Astrocyte of the spinal cord (primary cell): ENCODE data around the gene SATB2.

Source experiments
- DNase-seq: peaks from one replicate; pipeline ENCODE4 v3.0.0; 2011; ENCODE audit warnings: low read depth, low spot score
- H3K4me3 ChIP-seq: 2 replicates; pipeline ENCODE4 v1.5.1; 2011; ENCODE audit warnings: low read depth, mild to moderate bottlenecking, low read length, moderate library complexity
- in situ Hi-C: cut with HindIII; loops from 2 replicates; pipeline ENCODE4 v1.10.0; 2017; ENCODE audit warnings: low sequenced_read_pairs
- TF ChIP-seq, protein P1 (sequence below): IDR thresholded peaks from 2 replicates; pipeline ENCODE4 v1.5.1; 2012; ENCODE audit warnings: low read depth, mild to moderate bottlenecking, low read length, inconsistent platforms

The SATB2 gene

GRCh38 chr2:199452260-199452990 is 5.3 kb downstream of the SATB2 start:
- no peak for DNase-seq

GRCh38 chr2:199449956-199450355 is 7.8 kb downstream of the SATB2 start:
- DNase-seq = no peak
- no peak overlapping the region for H3K4me3 ChIP-seq
- TF ChIP-seq, protein P1, sequence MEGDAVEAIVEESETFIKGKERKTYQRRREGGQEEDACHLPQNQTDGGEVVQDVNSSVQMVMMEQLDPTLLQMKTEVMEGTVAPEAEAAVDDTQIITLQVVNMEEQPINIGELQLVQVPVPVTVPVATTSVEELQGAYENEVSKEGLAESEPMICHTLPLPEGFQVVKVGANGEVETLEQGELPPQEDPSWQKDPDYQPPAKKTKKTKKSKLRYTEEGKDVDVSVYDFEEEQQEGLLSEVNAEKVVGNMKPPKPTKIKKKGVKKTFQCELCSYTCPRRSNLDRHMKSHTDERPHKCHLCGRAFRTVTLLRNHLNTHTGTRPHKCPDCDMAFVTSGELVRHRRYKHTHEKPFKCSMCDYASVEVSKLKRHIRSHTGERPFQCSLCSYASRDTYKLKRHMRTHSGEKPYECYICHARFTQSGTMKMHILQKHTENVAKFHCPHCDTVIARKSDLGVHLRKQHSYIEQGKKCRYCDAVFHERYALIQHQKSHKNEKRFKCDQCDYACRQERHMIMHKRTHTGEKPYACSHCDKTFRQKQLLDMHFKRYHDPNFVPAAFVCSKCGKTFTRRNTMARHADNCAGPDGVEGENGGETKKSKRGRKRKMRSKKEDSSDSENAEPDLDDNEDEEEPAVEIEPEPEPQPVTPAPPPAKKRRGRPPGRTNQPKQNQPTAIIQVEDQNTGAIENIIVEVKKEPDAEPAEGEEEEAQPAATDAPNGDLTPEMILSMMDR = no peak
- in situ Hi-C loops = no loop called here

More at GRCh38 chr2:199452260-199452990, 5.3 kb downstream of the SATB2 start:
- in situ Hi-C loops = no loop called here
- no peak overlapping the region for H3K4me3 ChIP-seq
- TF ChIP-seq, protein P1 = no peak

DNA sequence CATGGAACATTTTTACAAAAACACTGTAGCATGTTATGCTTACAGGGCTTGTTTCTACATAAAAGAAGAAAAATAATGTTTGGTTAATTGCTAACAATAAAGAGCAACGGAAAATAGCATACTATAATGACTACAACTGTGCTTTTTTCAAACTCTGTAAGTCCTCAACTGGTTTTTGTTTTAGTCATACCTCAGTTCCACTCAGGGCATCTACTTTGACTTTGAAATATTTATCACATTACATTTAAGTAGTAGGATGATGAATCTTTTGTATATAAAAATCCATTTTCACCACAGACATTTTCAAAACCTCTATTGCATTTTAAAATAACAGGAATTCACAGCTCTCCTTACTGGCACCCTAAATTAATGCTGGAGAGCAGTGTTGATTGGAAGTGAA is 8.3 kb downstream of the SATB2 start:
- no peak overlapping the region for H3K4me3 ChIP-seq
- TF ChIP-seq, protein P1 = no peak
- in situ Hi-C loops = no loop called here
- no peak for DNase-seq

DNA sequence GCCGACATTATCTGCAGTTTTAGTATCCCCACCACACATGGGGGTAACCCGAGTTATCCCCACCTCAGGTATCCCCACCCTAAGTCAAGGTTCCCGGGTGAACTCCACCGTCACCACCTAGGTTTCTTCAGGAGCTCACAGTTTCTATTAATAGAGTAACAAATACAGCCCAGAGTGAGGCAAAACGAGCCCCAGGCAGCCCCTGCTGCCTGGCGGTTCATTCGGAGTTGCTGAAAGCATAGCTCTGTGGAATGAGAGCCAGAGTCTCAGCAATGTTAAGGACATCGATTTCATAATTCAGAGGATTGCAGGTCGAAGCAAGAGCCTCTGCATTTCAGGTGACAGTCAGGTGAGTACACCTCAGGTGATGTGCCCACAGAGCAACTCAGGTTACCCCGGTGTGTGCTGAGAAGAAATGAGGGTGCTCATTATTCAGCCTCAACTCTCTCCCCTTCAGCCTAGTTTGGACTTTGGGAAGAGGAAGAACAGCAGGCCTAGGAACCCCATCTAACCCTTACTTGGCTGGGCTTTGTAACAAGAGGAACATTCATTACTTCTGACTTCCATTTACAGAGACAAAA is 10.7 kb downstream of the SATB2 start:
- in situ Hi-C loops = no loop called here
- TF ChIP-seq, protein P1 = no peak
- H3K4me3 ChIP-seq = no peak overlapping the region
- no peak for DNase-seq

DNA sequence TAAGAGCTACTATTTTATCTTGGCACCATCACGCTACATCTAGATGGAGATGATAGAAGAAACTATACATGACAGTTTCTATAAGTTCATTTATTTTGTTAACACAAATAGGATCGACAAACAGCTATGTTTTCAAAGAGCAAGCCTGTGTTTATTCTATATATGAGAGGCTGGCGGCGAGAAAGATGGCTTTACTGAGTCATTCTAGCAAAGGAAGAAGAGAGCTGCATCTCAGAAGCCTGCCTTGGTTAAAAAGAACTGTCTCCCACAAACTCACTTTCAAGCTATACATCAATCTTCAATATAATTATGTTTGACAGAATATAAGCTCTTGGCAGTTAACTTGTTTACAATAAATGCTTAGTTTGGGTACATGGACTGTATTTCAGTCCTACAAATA is 13.0 kb downstream of the SATB2 start:
- no peak overlapping the region for H3K4me3 ChIP-seq
- in situ Hi-C loops = no loop called here
- no peak for DNase-seq
- TF ChIP-seq, protein P1 = no peak

DNA sequence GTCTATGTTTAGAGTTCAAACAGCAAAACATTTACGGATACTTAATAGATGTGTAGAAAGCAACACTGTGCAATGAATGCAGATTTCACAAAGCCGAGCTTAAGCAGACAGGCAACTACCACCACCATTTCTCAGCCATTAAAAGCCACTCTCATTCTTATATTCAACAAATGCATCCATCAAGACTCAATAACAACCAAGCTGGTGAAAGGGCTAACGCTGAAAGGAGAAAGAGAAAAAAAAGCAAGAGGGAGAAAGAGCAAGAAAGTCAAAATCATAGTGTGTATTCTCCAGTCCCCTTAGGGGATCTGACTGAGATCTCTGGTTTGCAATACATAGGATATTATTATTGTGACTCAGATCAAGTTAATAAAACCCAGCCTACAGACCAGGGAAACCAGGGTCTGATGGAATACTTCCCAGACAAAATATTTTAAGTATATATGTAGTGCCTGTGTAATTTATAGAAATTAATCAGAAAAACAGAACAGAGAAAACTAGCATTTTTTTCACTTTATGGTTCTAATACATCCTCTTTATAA is 14.1 kb downstream of the SATB2 start:
- DNase-seq = peak; percentile 44
- TF ChIP-seq, protein P1 = no peak
- in situ Hi-C loops = no loop called here
- no peak overlapping the region for H3K4me3 ChIP-seq
